HG02981 (cell line): ENCODE measurements around the gene FAM120C.

Source experiments
- ATAC-seq: cut with Tn5 transposase; IDR thresholded peaks from one replicate; pipeline ENCODE4 v1.9.1; 2021; ENCODE audit warnings: mild to moderate bottlenecking, moderate library complexity; ENCODE audit not compliant: unreplicated experiment

The FAM120C gene

DNA sequence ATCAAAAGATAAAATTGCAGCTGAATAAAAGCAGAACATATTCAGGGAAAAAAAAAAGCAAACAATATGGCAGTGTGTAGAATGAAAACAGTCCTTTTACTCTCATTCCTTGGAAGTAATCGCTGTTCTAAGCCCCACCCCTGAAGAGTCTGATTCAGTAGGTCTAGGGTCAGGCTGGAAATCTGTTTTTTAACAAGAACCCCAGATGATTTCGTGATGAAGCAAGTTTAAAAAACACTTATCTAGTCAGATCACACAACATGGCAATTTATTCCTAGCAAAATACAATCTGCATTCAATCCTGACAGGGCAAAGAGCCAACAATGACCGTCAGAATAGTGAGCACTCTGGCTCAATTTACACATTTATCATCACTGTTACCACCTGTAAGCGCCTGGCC is 16.1 kb downstream of the FAM120C start:
- no peak for ATAC-seq

DNA sequence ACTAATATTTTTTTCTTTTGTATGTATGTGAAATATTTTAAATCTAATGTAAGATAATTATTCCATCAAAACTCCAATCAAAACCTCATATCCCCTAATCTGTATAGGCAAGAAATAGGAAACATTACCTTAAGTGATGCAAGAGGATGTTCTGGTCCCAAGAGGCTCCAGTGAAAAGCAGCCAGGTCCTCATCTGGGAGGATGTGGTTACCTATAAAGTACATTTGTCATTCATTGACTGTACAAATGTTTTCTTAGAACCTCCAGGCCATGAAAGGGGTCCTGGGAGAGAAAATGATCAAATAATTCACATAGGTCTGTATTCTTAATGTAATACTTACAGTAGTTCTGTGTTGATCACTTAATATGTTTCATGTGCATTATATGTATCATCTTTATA is 25.5 kb downstream of the FAM120C start:
- no peak for ATAC-seq

DNA sequence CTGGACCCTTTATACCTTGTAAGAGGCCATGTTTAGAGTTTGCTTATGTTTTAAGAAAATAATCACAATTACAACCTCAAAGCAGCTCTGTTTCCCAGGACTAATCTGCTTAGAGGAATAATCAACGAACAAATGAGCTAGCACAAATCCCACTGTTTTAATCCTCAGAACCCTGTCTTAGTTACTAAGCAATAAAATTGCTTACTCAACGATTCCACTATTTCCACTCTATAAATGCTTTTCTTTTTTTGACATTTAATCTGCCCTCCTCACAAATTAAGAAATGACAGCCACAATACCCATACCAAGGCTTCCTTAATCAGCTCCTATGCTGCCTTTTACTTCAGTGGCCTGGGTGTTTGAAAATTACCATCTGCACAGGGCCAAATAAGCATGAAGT is 48.8 kb downstream of the FAM120C start:
- ATAC-seq = no peak

DNA sequence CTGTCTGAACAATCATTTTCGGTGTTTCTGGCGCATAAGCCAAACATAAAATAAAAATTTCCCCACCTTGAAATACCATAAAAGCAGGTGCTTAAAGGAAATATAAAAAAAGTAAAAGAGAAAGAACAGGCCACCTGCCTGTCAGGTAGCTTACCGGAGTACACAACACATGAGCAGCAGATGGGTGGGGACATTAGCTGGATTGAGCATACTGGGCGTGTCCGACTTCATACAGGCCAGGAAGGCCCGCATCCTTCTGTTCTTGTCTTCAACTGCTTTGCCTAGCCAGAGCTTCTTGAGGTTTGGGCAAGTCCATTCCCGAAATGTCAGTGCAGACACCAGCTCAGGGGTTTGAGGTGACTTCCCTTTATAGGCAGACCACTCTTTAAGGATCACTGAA is 66.7 kb downstream of the FAM120C start:
- no peak for ATAC-seq

DNA sequence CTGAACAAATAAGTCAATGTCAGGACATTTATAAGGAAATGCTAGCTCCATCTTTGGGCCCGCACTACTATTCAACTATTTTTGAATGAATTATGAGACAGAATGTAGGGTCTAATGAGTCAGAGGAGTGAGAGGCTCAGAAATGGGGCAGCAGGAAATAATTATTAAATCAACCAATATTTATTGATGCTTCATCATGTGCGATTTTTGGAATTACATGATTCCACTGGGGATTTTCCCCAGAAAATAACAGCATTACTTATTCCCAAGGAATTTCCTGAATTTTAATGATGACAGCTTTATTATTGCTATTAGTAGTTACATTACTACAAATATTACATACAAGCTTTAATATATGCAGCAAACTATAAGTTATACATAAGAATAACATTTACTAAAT is 89.5 kb downstream of the FAM120C start:
- no peak for ATAC-seq

DNA sequence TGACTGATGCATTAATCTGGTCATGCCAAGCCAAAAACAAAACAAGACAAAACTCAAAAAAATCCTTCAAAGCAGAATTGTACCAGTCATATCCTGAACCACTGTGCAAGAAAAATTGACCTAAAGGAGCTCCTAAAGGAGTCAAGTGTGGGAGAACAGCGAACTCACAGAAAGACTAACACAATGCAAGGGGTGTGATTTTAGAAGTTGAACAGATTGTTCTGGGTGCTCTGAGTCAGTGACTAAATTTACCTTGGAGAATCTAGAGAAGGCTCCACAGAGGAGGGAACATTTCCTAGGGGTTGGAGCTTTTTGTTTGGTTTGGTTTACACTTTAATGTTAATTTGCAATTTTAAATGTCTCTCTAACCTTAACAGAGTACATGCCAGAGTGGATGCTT is 89.9 kb downstream of the FAM120C start:
- ATAC-seq = no peak

DNA sequence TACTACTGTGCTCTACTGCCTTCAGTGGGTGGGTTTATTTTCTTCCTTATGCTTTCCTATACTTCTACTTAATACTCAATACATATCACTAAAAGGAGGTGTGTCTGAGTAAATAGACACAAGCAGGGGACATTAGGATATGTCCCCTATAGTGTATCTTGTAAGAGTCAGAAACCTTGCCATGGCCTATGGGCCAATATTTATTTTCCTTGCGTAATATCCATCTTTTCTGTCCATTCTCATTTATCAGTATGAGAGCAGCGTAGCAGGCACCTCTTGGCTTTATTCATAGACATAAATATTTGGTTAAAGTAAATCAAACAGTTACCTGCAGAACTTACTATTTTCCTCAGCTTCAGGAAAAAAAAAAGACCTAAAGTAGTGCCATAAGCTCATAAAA is 92.2 kb downstream of the FAM120C start:
- no peak for ATAC-seq

DNA sequence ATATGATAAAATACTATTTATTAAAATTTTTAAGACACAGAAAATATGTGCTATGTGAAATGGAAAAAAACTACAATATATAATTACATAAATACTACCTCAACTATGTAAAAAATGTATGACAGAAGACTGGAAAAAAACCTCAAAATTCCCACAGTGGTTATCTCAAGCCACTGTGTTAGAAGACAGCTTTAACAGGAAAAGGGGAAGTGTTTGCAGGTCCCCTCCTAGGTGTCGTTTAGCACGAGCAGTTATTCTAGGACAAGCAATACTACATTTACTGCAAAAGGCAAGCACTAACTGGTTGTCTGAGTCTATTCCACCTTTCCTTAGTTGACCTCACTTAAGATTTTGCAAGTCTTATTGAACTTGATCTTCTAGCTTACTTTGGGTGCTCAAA is 93.9 kb downstream of the FAM120C start:
- no peak for ATAC-seq

DNA sequence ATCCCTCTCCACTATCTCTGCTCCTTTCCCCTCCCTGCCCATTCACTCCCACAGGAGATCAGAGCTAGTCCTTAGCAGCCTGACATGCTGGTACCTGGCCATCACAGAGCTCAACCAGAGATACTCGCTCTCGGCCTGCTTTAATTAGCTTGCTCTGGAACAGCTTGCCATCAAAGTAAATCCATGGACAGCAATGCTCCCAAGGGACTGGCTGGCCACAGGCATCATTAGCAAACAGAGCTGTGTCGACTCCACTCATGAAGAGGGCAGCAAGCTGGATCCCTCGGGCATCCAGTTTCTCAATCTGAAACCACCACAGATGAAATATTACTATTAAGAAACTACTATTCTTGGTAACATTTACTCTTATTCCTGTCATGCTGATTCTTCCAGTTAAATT is 95.4 kb downstream of the FAM120C start:
- ATAC-seq = no peak

DNA sequence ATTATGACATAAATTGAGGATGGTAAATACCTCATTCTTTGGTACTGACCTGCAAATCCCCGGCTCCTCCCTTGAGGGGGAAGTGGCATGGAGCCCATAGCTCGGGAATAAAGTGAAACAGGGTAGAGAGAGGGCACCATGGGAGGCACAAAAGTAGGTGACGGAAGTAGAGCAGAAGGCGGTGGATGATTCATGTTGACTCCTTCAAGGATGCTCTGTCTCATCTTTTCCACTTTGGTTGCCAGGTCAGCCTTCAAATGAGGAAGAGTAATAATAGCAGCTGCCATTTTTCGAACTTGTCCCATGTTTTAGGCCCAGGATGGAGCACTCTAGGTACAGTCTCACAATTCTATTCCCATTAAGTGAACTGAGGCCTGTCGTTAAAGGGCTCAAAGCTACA is 97.4 kb downstream of the FAM120C start:
- no peak for ATAC-seq

DNA sequence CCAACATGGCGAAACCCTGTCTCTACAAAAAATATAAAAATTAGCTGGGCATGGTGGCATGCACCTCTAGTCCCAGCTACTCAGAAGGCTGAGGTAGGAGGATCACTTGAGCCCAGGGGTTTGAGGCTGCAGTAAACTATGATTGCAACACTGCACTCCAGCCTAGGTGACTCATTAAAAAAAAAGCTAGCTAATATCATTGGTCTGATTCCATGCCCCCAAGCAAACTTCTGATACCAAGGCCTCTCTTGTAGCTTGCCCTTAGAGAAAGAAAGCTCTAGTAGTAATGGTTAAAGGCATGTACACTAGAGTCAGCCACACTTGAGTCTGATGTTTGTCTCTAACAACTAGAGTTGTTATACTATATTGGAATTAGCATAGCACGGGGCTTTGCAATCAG is 106.2 kb downstream of the FAM120C start:
- no peak for ATAC-seq

DNA sequence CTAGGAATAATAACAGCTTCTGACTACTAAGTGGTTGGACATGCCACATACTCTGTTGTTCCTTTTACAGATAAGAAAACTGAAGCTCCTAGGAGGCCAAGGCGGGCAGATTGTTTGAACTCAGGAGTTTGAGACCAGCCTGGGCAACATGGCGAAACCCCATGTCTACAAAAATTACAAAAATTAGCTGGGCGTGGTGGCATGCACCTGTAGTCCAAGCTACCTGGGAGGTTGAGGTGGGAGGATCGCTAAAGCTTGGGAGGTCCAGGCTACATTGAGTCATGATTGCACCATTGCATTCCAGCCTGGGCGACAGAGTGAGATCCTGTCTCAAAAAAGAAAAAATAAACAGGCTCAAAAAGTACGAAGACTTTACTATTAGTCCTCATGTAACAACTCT is 108.2 kb downstream of the FAM120C start:
- no peak for ATAC-seq

DNA sequence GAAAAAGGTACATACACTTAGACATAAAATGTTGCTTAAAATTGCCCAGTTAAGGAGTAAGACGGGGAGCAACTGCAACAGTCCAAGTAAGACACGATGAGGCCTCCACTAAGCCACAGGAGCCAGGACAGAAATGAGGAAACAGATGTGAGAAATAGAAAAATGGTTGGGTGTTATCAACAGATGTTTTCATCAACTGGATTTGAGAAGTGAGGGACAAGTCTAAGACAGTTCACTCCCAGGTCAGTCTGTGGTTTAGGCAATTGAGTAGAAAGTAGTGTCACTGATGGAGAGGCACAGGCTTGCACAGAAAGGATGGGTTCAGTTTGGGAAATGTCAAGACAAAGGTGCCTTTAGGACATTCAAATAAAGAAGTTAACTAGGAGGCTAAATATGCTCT is 115.3 kb downstream of the FAM120C start:
- ATAC-seq = no peak

DNA sequence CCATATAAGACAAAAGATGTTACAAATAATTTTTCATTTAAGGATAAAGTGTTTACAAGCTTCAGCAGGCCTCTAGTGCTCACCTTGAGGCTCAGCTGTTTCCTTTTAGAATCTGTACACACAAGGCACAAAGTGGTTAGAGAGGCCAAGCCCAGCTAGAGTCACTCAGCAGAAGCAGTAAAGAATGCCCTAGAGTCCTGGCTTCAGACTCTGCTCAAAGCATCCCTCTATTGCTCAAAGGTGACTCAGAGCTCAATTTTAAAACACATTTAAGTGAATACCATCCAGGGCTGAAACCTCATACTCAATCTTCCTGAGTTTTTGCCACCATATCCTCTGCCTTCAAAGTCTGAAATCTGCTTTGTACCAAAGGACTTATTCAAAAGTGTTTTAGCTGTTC is 116.2 kb downstream of the FAM120C start:
- no peak for ATAC-seq

DNA sequence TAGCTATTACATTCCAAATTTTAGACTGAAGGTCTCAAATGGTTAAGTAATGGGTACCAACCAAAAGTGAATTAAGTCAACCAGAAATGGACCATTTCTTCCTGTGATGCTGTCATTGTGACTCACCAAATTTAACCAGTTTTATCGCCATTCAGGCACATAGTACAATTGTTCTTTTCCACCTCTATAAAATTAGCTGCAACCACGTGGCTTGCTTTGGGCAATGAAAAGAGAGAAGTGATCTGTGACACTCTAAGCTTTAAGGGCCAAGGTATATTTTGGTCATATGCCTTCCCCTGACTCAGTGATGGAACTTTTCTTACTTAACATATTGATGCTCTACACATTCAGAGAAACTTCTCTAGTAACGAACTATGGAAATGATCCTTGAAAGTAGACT is 118.5 kb downstream of the FAM120C start:
- ATAC-seq = no peak

DNA sequence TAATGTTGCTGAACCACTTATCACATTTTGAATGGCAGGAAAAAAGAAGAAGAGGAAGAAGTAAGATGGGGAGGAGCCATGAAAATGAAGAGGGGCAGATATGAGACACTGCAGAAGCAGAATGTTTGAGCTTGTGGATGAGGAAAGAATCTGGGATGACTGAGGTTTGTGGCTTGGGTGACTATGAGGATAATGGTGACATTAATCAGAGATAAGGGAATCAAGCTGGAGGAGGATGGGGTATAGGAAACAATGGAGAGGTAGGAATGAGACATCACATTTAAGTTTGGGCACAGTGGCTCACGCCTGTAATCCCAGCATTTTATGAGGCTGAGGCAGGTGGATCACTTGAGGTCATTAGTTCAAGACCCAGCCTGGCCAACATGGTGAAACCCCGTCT is 119.7 kb downstream of the FAM120C start:
- ATAC-seq = no peak

DNA sequence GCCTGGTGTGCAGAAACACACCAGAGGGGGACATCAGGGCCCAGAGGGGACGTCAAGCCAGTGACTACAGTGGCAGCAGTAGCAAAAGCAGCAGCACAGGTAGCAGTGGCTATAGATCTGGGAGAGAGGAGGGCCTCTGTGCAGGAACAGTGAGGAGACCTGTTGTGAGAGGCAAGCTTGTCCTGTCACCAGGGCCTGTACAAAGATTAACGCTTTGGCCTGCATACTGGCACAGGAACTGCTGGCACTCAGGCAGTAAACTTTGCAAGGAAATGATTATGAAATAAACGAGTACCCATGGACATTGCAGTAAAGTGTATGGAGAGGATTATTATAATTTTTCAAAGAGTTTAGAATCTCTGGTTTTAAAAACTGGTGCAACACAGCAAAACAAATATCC is 133.3 kb downstream of the FAM120C start:
- ATAC-seq = no peak

DNA sequence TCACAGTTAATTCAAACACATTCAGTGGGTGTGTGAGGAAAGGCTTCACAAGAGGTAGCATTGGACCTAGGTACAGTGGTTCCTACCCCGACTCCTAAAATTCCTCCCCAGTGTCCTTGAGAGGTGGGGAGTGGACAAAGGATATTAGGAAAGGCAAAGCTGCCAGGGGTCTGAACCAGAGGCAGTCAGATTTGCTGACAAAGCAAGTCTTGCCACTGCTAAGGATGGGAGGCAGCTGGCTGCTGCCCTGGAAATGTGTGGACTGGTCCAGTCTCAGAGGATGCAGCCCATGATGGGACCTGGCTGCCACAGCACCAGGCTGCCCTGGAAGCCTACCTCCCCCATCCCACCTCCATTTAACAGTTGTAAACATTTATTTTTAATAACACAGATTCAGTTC is 134.6 kb downstream of the FAM120C start:
- ATAC-seq = no peak

DNA sequence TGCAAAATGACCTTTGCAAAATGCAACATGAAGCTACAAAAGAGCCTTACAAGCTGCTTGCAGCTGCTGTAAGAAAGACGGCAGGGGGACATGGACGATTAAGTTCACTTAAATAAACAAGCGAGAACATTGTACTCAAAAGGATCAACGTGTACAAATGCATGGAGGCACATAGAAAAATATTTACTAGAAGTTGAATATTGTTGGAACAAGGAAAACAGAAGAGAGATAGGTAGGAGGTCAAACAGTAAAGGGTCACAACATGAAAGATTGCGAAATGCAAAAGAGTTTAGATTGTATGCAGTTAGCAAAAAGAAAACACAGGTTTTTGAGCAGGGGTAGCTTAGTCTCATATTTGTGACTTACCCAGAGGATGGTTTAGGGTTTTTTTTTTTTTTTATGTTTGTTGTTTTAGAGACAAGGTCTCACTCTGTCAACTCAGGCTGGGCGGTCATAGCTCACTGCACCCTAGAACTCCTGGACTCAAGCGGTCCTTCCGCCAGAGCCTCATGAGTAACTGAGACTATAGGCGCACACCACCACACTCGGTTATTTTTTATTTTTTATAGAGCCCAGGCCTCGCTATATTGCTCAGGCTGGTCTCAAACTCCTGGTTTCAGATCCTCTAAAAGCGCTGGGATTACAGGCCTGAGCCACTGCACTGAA is 137.4 kb downstream of the FAM120C start:
- ATAC-seq = no peak

DNA sequence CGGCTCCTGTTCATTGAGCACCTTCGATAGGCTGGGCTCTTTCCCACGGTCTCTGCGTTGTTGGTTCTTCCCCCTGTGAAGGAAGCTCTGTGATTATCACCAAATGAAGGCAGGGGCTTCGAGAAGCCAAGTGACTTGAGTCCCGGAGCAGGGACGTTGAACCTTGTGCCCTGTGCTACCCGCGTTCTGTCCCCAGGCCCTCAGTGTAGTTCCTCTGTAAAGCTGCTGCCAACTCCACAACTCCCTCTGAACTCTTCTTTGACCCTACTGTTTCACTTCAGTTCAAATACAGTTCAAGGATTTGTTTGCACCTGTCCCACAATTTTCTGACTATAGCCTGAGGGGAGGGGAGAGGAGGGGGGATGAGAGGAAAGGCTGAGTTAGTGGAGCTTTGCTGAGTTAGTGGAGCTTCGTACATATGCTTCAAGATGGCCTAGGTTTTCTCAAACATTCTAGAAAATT is 138.1 kb downstream of the FAM120C start:
- no peak for ATAC-seq

DNA sequence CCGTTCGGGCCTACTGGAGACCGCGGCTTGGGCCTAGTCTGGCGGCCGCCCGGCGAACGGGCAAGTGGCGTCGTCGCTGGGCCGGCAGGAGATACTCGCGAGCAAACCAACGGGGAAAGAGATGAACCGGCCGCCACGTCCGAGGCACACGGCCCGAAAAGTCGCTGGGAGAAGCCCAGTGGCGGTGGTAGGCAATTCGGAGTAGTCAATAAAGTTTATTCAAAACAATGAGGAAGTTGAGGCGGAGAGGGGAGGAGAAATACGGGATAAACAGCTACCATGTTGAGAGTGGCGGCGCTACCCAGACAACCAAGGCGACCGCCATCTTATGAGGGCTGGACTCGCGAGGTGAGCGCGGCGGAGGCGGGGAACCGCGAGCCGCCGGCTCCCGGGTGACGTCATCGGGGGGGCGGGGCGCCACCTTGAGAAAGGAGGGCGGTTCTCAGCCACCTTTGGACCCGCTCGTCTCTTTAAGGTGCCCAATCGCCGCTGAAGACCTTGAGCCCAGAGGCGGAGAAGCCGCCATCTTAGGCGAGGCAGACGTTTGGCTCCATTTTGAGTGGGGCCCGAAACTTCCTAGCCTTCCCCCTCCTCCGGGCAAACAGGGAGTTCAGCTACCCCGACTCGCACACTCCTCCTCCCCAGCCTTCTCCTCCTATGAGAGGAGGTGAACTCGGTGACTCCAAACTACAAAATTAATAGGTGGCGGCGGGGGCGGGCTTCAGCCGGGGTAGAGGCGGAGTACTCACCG is 138.8 kb downstream of the FAM120C start, which contains the start of gene PHF8:
TSS of gene PHF8 (minus strand) at position 348 of the 751 bp plus-strand sequence. CDS start 1,745 bp downstream, outside the sequence.
- ATAC-seq = peak; percentile 84

DNA sequence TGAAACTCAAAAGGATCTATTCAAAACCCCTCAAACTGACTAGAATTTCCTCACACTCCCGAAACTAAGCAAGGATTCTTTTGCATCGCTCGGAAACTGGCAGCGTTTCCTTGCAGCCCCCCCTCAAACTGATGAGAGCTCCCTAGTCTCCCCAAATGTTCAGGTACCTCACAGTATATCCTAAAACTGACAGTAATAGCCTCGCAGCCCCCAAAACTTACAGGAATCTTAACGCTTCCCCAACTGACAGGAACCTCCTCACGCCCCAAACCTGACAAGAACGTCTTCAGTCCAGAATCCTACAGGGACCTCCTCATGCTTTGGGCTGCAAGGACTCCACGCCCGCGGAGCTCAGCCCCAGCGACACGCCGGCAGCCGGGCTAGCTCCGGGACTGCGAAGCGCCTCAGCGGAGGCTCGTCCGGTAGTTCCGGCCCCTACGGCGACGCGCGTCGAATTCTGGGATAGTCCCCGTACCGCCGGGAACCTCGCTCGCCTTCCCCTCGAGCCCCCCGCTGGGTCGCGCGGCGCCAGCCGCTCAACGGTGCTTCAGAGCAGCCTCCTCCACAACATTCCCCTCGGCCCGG is 139.4 kb downstream of the FAM120C start:
- peak; percentile 24 for ATAC-seq
